Neuron (in vitro differentiated cells): ENCODE results near the gene CDH22.

Experiments
- H2AFZ ChIP-seq: one replicate; pipeline ENCODE4 v1.6.1; 2013; ENCODE audit warnings: low read depth, mild to moderate bottlenecking, inconsistent platforms, low read length, moderate library complexity
- H3K27me3 ChIP-seq: one replicate; pipeline ENCODE4 v1.6.1; 2013; ENCODE audit warnings: low read length; ENCODE audit not compliant: insufficient read depth
- H3K36me3 ChIP-seq: one replicate; pipeline ENCODE4 v1.6.1; 2013; ENCODE audit warnings: low read length; ENCODE audit not compliant: insufficient read depth
- H3K4me1 ChIP-seq: one replicate; pipeline ENCODE4 v1.6.1; 2013; ENCODE audit warnings: low read length; ENCODE audit not compliant: insufficient read depth
- H3K4me3 ChIP-seq: 2 replicates; pipeline ENCODE4 v1.5.1; 2013; ENCODE audit warnings: mild to moderate bottlenecking, low read length, moderate library complexity
- H3K9me3 ChIP-seq: one replicate; pipeline ENCODE4 v1.6.1; 2013; ENCODE audit warnings: low read length

Gene CDH22

GRCh38 chr20:46151936-46152335, 156.4 kb downstream of the CDH22 start:
- no peak overlapping the region for H2AFZ ChIP-seq
- H3K27me3 ChIP-seq: peaks cover 14% of the 10 kb centered on the region
- no peaks in the 10 kb centered on the region for H3K9me3 ChIP-seq
- H3K4me1 ChIP-seq: no peaks in the 10 kb centered on the region
- no peaks in the 10 kb centered on the region for H3K36me3 ChIP-seq
- H3K4me3 ChIP-seq: no peak overlapping the region

- no peak overlapping the region for H2AFZ ChIP-seq
- peaks cover 14% of the 10 kb centered on the region for H3K27me3 ChIP-seq
- H3K4me1 ChIP-seq: no peaks in the 10 kb centered on the region
- no peaks in the 10 kb centered on the region for H3K36me3 ChIP-seq
- no peak overlapping the region for H3K4me3 ChIP-seq
- no peaks in the 10 kb centered on the region for H3K9me3 ChIP-seq
Observed at GRCh38 chr20:46150943-46151342, 157.4 kb downstream of the CDH22 start.

GRCh38 chr20:46148313-46149208, 159.7 kb downstream of the CDH22 start:
- no peaks in the 10 kb centered on the region for H3K4me1 ChIP-seq
- no peaks in the 10 kb centered on the region for H3K36me3 ChIP-seq
- H2AFZ ChIP-seq: no peak overlapping the region
- H3K4me3 ChIP-seq: no peak overlapping the region
- H3K9me3 ChIP-seq: no peaks in the 10 kb centered on the region
- H3K27me3 ChIP-seq: peaks cover 19% of the 10 kb centered on the region

- no peaks in the 10 kb centered on the region for H3K36me3 ChIP-seq
- H2AFZ ChIP-seq: no peak overlapping the region
- H3K9me3 ChIP-seq: no peaks in the 10 kb centered on the region
- no peaks in the 10 kb centered on the region for H3K4me1 ChIP-seq
- no peak overlapping the region for H3K4me3 ChIP-seq
- peaks cover 24% of the 10 kb centered on the region for H3K27me3 ChIP-seq
Observed at GRCh38 chr20:46145713-46146112, 162.6 kb downstream of the CDH22 start.

- Histone ChIP-seq H3K9me3 (no peaks in the 10 kb centered on the region), H3K27me3 (peaks cover 26% of the 10 kb centered on the region), H3K4me1 (no peaks in the 10 kb centered on the region), H3K36me3 (no peaks in the 10 kb centered on the region), H2AFZ (no peak overlapping the region), H3K4me3 (no peak overlapping the region)
Observed at GRCh38 chr20:46144432-46145025, 163.8 kb downstream of the CDH22 start.

- Histone ChIP-seq H3K27me3 (peaks cover 20% of the 10 kb centered on the region), H2AFZ (no peak overlapping the region), H3K36me3 (no peaks in the 10 kb centered on the region), H3K4me1 (peaks cover 7% of the 10 kb centered on the region), H3K4me3 (no peak overlapping the region), H3K9me3 (no peaks in the 10 kb centered on the region)
Observed at GRCh38 chr20:46142124-46142523, 166.2 kb downstream of the CDH22 start.

GRCh38 chr20:46139908-46140482, 168.3 kb downstream of the CDH22 start:
- peaks cover 22% of the 10 kb centered on the region for H3K27me3 ChIP-seq
- H3K4me1 ChIP-seq: peaks cover 20% of the 10 kb centered on the region
- H2AFZ ChIP-seq: no peak overlapping the region

GRCh38 chr20:46139266-46139889, 168.9 kb downstream of the CDH22 start:
- Histone ChIP-seq H3K4me3 (no peak overlapping the region), H3K9me3 (no peaks in the 10 kb centered on the region), H3K27me3 (peaks cover 19% of the 10 kb centered on the region), H3K36me3 (no peaks in the 10 kb centered on the region), H2AFZ (no peak overlapping the region), H3K4me1 (peaks cover 20% of the 10 kb centered on the region)

More at GRCh38 chr20:46139908-46140482, 168.3 kb downstream of the CDH22 start:
- Histone ChIP-seq H3K4me3 (no peak overlapping the region), H3K9me3 (no peaks in the 10 kb centered on the region), H3K36me3 (no peaks in the 10 kb centered on the region)

- Histone ChIP-seq H3K4me1 (peaks cover 20% of the 10 kb centered on the region), H3K36me3 (no peaks in the 10 kb centered on the region), H2AFZ (no peak overlapping the region), H3K27me3 (peaks cover 20% of the 10 kb centered on the region), H3K4me3 (no peak overlapping the region), H3K9me3 (no peaks in the 10 kb centered on the region)
Observed at GRCh38 chr20:46137816-46138215, 170.5 kb downstream of the CDH22 start.

GRCh38 chr20:46135856-46136633, 172.3 kb downstream of the CDH22 start:
- H3K27me3 ChIP-seq: peaks cover 15% of the 10 kb centered on the region
- H2AFZ ChIP-seq: no peak overlapping the region
- peaks cover 20% of the 10 kb centered on the region for H3K4me1 ChIP-seq
- no peaks in the 10 kb centered on the region for H3K9me3 ChIP-seq
- H3K36me3 ChIP-seq: no peaks in the 10 kb centered on the region
- no peak overlapping the region for H3K4me3 ChIP-seq

- Histone ChIP-seq H2AFZ (no peak overlapping the region), H3K36me3 (no peaks in the 10 kb centered on the region), H3K4me1 (peaks cover 20% of the 10 kb centered on the region), H3K27me3 (peaks cover 18% of the 10 kb centered on the region), H3K4me3 (no peak overlapping the region), H3K9me3 (no peaks in the 10 kb centered on the region)
Observed at GRCh38 chr20:46134716-46135115, 173.6 kb downstream of the CDH22 start.

GRCh38 chr20:46133886-46134654, 174.2 kb downstream of the CDH22 start:
- Histone ChIP-seq H3K9me3 (no peaks in the 10 kb centered on the region), H3K27me3 (peaks cover 13% of the 10 kb centered on the region), H3K36me3 (no peaks in the 10 kb centered on the region), H3K4me1 (peaks cover 17% of the 10 kb centered on the region), H3K4me3 (no peak overlapping the region), H2AFZ (no peak overlapping the region)
